ENCODE results near the gene TMEM256. TPM values are rescaled to one million over a fixed set of nuclear protein-coding genes. Genes with fewer than 3 reads are reported as not detected.

TMEM256 gene
- total RNA-seq, 1 donor from 2014 or later = 67.8 TPM

DNA sequence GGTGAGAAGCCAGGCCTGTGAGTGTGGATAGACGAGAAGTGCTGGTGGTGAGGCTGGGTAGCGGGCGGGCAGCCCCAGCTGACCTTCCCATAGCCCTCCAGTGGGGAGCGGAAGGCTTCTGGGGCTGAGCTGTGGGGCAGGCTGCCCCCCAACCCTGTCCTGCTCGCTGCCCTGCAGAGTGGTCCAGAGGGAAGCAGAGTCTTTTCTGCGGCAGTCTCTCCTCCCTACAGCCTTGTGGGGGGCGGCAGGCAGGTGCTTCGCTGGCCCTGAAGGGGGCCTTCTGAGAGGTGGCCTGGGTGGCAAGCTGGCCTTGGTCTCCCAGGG lies 7.5 kb upstream of the TMEM256 start:
- H3K36me3 ChIP-seq = no peaks in the 10 kb centered on the region
- no peak for DNase-seq
- H3K4me1 ChIP-seq = no peaks in the 10 kb centered on the region
- H3K27me3 ChIP-seq (ENCODE audit: low read depth) = no peaks in the 10 kb centered on the region
- no peak overlapping the region for H3K4me3 ChIP-seq
- H3K27ac ChIP-seq (replicated peaks) = no peak overlapping the region
- TF ChIP-seq, protein P1, sequence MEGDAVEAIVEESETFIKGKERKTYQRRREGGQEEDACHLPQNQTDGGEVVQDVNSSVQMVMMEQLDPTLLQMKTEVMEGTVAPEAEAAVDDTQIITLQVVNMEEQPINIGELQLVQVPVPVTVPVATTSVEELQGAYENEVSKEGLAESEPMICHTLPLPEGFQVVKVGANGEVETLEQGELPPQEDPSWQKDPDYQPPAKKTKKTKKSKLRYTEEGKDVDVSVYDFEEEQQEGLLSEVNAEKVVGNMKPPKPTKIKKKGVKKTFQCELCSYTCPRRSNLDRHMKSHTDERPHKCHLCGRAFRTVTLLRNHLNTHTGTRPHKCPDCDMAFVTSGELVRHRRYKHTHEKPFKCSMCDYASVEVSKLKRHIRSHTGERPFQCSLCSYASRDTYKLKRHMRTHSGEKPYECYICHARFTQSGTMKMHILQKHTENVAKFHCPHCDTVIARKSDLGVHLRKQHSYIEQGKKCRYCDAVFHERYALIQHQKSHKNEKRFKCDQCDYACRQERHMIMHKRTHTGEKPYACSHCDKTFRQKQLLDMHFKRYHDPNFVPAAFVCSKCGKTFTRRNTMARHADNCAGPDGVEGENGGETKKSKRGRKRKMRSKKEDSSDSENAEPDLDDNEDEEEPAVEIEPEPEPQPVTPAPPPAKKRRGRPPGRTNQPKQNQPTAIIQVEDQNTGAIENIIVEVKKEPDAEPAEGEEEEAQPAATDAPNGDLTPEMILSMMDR (IDR thresholded peaks at IDR 0.05; ENCODE audit: borderline replicate concordance) = no peak
- no peaks in the 10 kb centered on the region for H3K9me3 ChIP-seq (replicated peaks)
- intact Hi-C loops (cut with micrococcal nuclease) = no loop called here

DNA sequence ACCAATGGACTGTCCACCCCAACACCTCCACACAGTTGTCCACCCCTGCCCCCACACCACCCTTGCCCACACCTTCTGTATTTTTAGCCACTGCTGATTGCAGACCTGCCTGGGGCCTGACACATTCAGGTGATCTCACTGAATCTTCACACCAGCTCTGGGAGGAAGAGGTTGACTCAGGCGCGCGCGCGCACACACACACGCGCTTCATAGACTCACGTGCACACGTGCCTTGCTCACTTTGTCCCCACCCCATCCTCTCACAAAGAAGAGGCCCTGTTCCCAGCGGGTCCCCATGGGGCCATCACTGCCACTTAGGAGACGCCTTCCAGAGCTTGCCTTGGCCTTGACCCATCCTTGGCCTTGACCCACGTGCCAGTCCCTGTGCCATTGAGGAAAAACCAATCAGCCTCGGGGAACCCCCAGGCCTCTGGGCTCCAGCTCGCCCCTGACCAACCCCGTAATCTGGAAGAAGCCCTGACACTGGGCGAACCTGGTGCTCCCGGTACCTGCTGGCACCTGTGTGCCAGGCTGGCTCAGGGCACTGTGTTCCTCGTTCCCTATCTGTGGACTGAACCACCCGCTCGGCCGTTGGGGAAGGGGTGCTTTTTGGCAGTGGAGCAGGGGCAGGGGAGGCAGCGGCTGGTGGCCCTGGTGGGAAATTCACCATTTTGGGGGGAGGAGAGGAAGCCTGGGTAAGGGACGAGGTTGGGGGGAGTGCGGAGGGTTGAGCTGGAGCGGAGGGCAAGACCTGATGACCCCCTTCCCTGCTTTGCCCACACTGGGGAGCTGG lies 6.9 kb upstream of the TMEM256 start:
- Histone ChIP-seq H3K4me1 (no peaks in the 10 kb centered on the region), H3K4me3 (no peak overlapping the region), H3K36me3 (no peaks in the 10 kb centered on the region), H3K9me3 (replicated peaks) (no peaks in the 10 kb centered on the region), H3K27ac (replicated peaks) (no peak overlapping the region), H3K27me3 (ENCODE audit: low read depth) (no peaks in the 10 kb centered on the region)
- TF ChIP-seq, protein P1 (IDR thresholded peaks at IDR 0.05; ENCODE audit: borderline replicate concordance) = no peak
- intact Hi-C loops (cut with micrococcal nuclease) = no loop called here
- DNase-seq = no peak

DNA sequence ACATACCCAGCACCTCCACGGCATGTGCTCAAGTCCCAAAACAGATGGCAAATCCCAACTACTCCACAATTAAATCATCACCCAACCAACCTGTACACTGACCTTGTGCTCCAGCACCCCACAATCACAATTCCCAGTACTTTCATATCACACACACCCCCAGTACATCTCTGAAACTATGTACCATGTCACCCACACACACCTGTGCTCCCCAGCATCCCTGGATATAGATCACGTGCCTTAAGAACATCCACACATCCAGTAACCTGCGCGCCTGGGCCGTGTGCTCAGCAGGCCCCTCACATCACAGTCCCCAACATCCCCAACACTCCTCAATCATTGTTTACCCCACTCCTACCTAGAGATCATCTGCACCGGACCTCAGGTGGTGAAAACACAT lies 5.8 kb upstream of the TMEM256 start:
- no peaks in the 10 kb centered on the region for H3K27me3 ChIP-seq (ENCODE audit: low read depth)
- no peaks in the 10 kb centered on the region for H3K9me3 ChIP-seq (replicated peaks)
- H3K4me1 ChIP-seq = peaks cover 11% of the 10 kb centered on the region
- H3K27ac ChIP-seq (replicated peaks) = no peak overlapping the region
- no peaks in the 10 kb centered on the region for H3K36me3 ChIP-seq
- H3K4me3 ChIP-seq = no peak overlapping the region
- intact Hi-C loops (cut with micrococcal nuclease) = no loop called here
- no peak for DNase-seq
- TF ChIP-seq, protein P1 (IDR thresholded peaks at IDR 0.05; ENCODE audit: borderline replicate concordance) = no peak

DNA sequence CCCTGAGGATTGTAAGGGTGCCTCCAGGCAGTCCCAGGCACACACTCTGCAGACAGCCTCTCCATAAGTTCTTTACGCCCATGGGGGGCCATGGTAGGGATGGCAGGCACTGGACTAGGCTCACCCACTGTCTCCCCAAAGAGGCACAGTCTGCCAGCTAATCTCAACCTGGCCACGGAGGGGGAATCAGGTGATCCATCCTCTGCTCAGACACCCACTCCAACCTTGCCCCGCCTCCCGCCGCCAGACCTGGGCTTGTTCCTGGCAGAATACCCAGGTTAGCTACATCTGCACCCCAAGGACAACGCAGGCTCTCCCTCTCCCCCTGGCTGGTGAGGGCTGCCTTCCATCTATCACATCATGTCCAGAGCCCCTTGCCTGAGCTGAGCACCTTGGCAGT lies 5.0 kb upstream of the TMEM256 start:
- Histone ChIP-seq H3K36me3 (no peaks in the 10 kb centered on the region), H3K4me1 (peaks cover 11% of the 10 kb centered on the region), H3K27me3 (ENCODE audit: low read depth) (no peaks in the 10 kb centered on the region), H3K27ac (replicated peaks) (no peak overlapping the region), H3K4me3 (no peak overlapping the region), H3K9me3 (replicated peaks) (no peaks in the 10 kb centered on the region)
- intact Hi-C loops (cut with micrococcal nuclease) = no loop called here
- DNase-seq = no peak
- TF ChIP-seq, protein P1 (IDR thresholded peaks at IDR 0.05; ENCODE audit: borderline replicate concordance) = no peak

DNA sequence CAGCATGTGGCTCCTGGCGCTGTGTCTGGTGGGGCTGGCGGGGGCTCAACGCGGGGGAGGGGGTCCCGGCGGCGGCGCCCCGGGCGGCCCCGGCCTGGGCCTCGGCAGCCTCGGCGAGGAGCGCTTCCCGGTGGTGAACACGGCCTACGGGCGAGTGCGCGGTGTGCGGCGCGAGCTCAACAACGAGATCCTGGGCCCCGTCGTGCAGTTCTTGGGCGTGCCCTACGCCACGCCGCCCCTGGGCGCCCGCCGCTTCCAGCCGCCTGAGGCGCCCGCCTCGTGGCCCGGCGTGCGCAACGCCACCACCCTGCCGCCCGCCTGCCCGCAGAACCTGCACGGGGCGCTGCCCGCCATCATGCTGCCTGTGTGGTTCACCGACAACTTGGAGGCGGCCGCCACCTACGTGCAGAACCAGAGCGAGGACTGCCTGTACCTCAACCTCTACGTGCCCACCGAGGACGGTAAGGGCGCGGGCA lies 4.4 kb upstream of the TMEM256 start:
- Histone ChIP-seq H3K36me3 (no peaks in the 10 kb centered on the region), H3K27ac (replicated peaks) (no peak overlapping the region), H3K9me3 (replicated peaks) (no peaks in the 10 kb centered on the region), H3K4me3 (no peak overlapping the region), H3K27me3 (ENCODE audit: low read depth) (no peaks in the 10 kb centered on the region), H3K4me1 (peaks cover 14% of the 10 kb centered on the region)
- no peak for DNase-seq
- intact Hi-C loops (cut with micrococcal nuclease) = no loop called here
- TF ChIP-seq, protein P1 (IDR thresholded peaks at IDR 0.05; ENCODE audit: borderline replicate concordance) = no peak
